Activated T-helper 17 cell treated with anti-CD3 and anti-CD28 coated beads, Interleukin-2, amount 50 U/mL, for 72 hours (primary cell): ENCODE measurements around the gene TCF12. TPM values are rescaled to one million over a fixed set of nuclear protein-coding genes. Genes with fewer than 3 reads are reported as not detected.

Source experiments
- ATAC-seq: fragments of 150-1000 bp; cut with Tn5 transposase; replicated peaks from 2 replicates; pipeline ENCODE4 v1.10.0; 2021; ENCODE audit warnings: mild to moderate bottlenecking, moderate library complexity
- H3K27ac Mint-ChIP-seq: one replicate; pipeline ENCODE4 v1.8.0; 2022; ENCODE audit warnings: mixed read lengths
- H3K27me3 Mint-ChIP-seq: one replicate; pipeline ENCODE4 v1.8.0; 2022; ENCODE audit warnings: mixed read lengths
- H3K36me3 Mint-ChIP-seq: one replicate; pipeline ENCODE4 v1.8.0; 2022; ENCODE audit warnings: low read depth, mild to moderate bottlenecking, mixed read lengths
- H3K4me1 Mint-ChIP-seq: one replicate; pipeline ENCODE4 v1.8.0; 2022; ENCODE audit warnings: mixed read lengths
- H3K4me3 Mint-ChIP-seq: one replicate; pipeline ENCODE4 v1.8.0; 2022; ENCODE audit warnings: mild to moderate bottlenecking, mixed read lengths
- H3K9me3 Mint-ChIP-seq: one replicate; pipeline ENCODE4 v1.8.0; 2022; ENCODE audit warnings: mixed read lengths
- total RNA-seq, 2 donors: library from RNA; stranded (reverse); gene quantifications; one replicate each; pipeline ENCODE4 v1.2.3, GENCODE V29; 2022

Gene TCF12
- total RNA-seq, 2 donors from 2014 or later = 48.3 to 74.2 TPM

DNA sequence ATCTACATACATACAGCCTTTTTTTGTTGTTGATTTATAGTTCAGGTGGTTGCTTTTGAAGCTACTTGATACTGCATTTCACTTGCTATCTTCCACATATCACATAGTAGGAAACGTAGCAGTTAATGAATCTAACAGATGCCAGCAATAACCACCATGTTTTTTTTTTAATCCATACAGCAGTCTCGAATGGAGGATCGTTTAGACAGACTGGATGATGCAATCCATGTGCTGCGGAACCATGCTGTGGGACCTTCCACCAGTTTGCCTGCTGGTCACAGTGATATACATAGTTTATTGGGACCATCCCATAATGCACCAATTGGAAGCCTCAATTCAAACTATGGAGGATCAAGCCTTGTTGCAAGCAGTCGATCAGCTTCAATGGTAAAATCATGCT, 334.6 kb downstream of the TCF12 start:
- H3K4me1 Mint-ChIP-seq = no peaks in the 10 kb centered on the region
- H3K4me3 Mint-ChIP-seq = no peak overlapping the region
- no peaks in the 10 kb centered on the region for H3K9me3 Mint-ChIP-seq
- H3K36me3 Mint-ChIP-seq = peaks cover 68% of the 10 kb centered on the region
- H3K27me3 Mint-ChIP-seq = no peaks in the 10 kb centered on the region
- ATAC-seq = no peak
- H3K27ac Mint-ChIP-seq = no peak overlapping the region

DNA sequence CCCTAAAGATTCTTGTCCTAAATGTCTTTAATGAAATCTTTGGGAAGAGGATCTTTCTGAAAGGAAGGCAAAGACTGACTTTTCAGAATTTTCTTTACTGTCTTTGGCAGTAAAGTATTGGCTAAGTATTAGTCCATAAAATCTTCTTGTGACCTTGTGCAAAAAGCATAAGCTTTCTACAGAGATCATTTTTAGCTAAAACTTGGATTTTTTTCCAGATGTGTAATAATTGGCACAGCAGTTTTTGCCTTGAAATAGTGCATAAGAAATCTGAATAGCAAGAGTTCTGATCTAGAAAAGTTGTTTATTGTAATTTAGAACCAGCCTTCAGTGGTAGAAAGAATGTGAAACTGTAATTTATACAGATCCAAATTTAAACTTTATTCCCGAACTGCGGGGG, 335.1 kb downstream of the TCF12 start:
- no peak for ATAC-seq
- Mint-ChIP-seq H3K9me3 (no peaks in the 10 kb centered on the region), H3K36me3 (peaks cover 68% of the 10 kb centered on the region), H3K4me1 (no peaks in the 10 kb centered on the region), H3K27me3 (no peaks in the 10 kb centered on the region), H3K4me3 (no peak overlapping the region), H3K27ac (no peak overlapping the region)

DNA sequence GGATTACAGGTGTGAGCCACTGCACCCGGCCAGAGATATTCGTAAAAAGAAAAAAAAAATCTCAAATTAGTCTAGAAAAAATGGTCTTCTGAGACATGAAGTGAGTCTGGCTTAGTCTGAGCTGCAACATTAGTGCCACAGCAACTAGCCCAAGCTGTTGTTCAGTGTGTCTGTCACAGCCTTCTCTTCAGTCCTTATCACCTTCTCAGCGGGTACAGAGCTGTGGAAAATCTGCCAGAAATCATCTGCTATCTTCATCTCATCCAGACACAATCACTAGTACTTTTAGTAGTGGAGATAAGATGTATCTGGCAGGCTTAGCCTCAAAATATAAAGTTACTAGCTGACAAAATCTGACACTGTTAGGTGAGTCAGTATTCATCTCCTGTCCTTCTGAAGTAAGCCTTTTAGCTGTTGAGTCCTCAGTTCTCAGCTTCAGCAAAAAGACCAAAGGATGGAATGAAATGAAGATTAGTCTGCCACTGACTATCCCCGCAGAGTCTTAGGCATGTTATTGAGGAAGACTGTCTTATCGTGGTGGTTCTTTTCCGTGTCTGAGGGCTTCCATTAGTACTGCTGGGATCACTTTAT, 337.4 kb downstream of the TCF12 start:
- no peaks in the 10 kb centered on the region for H3K9me3 Mint-ChIP-seq
- H3K27ac Mint-ChIP-seq = no peak overlapping the region
- peaks cover 62% of the 10 kb centered on the region for H3K36me3 Mint-ChIP-seq
- no peaks in the 10 kb centered on the region for H3K27me3 Mint-ChIP-seq
- no peaks in the 10 kb centered on the region for H3K4me1 Mint-ChIP-seq
- H3K4me3 Mint-ChIP-seq = no peak overlapping the region
- ATAC-seq = no peak

DNA sequence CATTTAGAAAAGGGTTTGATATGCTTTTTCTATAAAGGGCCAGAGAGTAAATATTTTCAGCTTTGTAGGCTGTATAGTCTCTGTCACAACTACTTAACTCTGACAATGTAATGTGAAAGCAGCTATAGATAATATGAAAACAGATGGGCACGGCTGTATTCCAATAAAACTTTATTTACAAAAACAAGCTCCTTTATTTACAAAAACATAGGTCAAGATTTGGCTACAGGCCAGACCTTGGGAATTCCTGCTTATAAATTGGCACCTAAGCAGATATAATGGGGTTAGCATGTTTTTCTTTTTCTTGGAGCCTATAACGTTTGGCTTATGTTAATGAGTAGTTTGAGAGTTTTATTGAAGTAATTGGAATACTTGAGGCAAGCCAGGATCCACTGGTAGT, 338.5 kb downstream of the TCF12 start:
- no peak for ATAC-seq
- peaks cover 55% of the 10 kb centered on the region for H3K36me3 Mint-ChIP-seq
- no peaks in the 10 kb centered on the region for H3K9me3 Mint-ChIP-seq
- no peaks in the 10 kb centered on the region for H3K4me1 Mint-ChIP-seq
- no peaks in the 10 kb centered on the region for H3K27me3 Mint-ChIP-seq
- no peak overlapping the region for H3K4me3 Mint-ChIP-seq
- H3K27ac Mint-ChIP-seq = no peak overlapping the region

DNA sequence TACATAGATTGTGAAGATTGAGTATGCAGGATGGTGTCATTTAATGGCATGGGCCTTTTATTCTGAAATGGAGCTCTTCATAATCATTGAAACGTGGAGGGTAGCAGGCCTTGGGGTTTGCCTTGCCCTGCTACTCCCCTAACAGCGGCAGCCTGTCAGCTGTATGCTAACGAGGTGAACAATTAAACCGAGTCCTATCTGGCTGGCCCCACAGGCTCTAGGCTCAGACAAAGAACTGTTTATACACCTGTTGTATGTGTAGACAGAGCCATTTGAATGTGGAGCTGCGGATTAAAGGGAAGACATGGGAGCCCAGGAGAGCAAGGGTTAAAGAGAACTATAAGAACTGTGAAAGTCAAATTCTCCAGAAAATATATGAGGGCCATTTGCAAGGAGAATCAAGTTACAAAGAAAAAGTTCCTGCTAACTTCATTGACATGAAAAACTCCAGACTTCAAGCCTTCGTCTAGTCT, 341.2 kb downstream of the TCF12 start:
- H3K27me3 Mint-ChIP-seq = no peaks in the 10 kb centered on the region
- no peaks in the 10 kb centered on the region for H3K9me3 Mint-ChIP-seq
- no peak for ATAC-seq
- H3K4me1 Mint-ChIP-seq = no peaks in the 10 kb centered on the region
- H3K36me3 Mint-ChIP-seq = peaks cover 52% of the 10 kb centered on the region
- no peak overlapping the region for H3K4me3 Mint-ChIP-seq
- no peak overlapping the region for H3K27ac Mint-ChIP-seq

DNA sequence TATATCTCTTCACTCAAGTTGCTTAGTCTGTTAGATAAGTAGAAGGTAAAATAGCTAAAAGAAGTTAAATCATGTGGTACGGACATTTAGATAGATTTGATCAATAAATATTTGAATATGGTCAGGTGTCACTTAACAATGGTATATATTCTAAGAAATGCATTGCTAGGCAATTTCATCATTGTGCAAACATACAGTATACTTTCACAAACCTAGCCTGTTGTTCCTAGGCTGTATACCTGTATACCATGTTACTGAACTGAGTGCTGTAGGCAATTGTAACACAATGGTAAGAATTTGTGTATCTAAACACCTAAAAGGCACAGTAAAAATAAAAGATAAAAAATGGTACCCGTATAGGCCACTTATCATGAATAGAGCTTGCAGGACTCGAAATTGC, 345.1 kb downstream of the TCF12 start:
- Mint-ChIP-seq H3K4me1 (no peaks in the 10 kb centered on the region), H3K27ac (no peak overlapping the region), H3K9me3 (no peaks in the 10 kb centered on the region), H3K27me3 (no peaks in the 10 kb centered on the region), H3K36me3 (peaks cover 42% of the 10 kb centered on the region), H3K4me3 (no peak overlapping the region)
- no peak for ATAC-seq

DNA sequence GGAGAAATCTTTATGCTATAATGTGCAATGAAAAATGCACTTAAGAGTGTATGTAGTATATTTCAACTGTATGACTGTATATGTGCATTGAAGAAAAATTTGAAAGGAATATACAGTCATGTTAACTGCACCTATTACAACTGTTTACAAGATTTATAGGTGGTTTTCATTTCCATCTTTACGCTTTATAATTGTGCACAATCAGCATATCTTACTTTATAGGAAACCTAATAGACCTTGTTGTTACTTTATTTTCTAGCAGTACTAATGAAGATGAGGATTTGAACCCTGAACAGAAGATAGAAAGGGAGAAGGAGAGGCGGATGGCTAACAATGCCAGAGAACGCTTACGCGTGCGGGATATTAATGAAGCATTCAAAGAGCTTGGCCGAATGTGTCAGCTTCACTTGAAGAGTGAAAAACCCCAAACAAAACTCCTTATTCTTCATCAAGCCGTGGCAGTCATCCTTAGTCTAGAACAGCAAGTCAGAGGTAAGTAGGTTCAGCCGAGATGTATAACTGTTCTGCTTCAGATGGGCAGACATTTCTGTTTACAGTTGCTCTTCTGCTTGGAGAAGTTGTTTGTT, 354.4 kb downstream of the TCF12 start:
- Mint-ChIP-seq H3K27ac (no peak overlapping the region), H3K4me1 (no peaks in the 10 kb centered on the region), H3K9me3 (no peaks in the 10 kb centered on the region), H3K27me3 (no peaks in the 10 kb centered on the region), H3K4me3 (no peak overlapping the region), H3K36me3 (peaks cover 77% of the 10 kb centered on the region)
- ATAC-seq = no peak

DNA sequence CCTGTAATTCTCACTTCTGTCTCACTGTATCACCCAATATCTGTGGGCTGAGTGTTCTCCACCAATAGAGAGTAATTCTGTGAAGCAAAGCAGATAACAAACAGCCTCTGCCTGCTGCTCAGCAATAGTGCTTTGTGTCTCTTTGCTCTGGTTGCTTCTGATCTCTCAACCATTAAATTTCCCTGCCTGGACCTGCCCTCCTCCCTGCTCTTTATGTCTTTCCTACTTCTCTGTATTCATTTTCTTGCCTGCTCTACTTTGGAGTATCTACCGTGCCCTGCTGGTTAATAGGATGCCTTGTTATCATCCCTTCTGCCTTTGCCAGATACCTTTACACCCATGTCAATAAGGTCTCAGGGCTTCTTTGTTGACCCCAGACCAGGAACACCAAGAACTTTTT, 355.0 kb downstream of the TCF12 start:
- H3K4me3 Mint-ChIP-seq = no peak overlapping the region
- H3K9me3 Mint-ChIP-seq = no peaks in the 10 kb centered on the region
- ATAC-seq = no peak
- peak overlapping the region; percentile 6 for H3K27ac Mint-ChIP-seq
- H3K36me3 Mint-ChIP-seq = peaks cover 82% of the 10 kb centered on the region
- no peaks in the 10 kb centered on the region for H3K27me3 Mint-ChIP-seq
- H3K4me1 Mint-ChIP-seq = no peaks in the 10 kb centered on the region

DNA sequence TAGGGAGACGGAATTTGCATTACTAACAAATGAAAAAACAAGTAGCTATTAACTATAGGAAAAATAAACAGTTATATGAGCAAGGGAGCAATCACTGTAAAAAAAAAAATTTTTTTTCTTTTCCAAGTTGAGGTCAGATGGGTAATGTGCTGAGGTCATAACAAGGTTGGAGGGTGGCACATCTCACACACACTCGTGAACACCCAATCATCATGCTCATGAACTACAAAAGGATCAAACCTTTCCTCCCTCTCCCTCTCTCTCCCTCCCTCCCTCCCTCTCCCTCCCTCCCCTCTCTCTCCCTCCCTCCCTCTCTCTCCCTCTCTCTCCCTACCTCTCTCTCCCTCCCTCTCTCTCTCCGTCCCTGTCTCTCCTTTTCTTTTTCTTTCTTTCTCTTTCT, 360.0 kb downstream of the TCF12 start:
- H3K4me1 Mint-ChIP-seq = peaks cover 4% of the 10 kb centered on the region
- H3K4me3 Mint-ChIP-seq = no peak overlapping the region
- H3K27ac Mint-ChIP-seq = peak overlapping the region; percentile 69
- H3K27me3 Mint-ChIP-seq = no peaks in the 10 kb centered on the region
- peaks cover 90% of the 10 kb centered on the region for H3K36me3 Mint-ChIP-seq
- no peaks in the 10 kb centered on the region for H3K9me3 Mint-ChIP-seq
- no peak for ATAC-seq

DNA sequence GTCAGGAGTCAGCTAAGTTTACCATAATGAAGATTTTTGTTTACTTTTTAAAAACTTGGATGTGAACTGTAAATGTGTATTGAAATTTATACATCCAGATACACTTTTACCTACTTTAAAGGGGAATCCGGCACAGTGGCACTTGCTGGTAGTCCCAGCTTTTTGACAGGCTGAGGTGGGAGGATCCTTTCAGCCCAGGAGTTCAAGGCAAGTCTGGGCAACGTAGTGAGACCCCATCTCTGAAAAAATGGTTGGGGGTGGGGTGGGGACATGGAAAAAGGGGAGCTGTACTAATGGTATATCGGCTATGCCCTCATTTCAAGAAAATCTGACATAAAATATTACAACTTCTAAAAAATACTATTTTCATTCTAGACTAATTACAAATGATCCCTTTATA, 362.0 kb downstream of the TCF12 start:
- peaks cover 87% of the 10 kb centered on the region for H3K36me3 Mint-ChIP-seq
- H3K4me3 Mint-ChIP-seq = no peak overlapping the region
- H3K9me3 Mint-ChIP-seq = no peaks in the 10 kb centered on the region
- H3K27ac Mint-ChIP-seq = no peak overlapping the region
- ATAC-seq = no peak
- peaks cover 4% of the 10 kb centered on the region for H3K4me1 Mint-ChIP-seq
- H3K27me3 Mint-ChIP-seq = no peaks in the 10 kb centered on the region

DNA sequence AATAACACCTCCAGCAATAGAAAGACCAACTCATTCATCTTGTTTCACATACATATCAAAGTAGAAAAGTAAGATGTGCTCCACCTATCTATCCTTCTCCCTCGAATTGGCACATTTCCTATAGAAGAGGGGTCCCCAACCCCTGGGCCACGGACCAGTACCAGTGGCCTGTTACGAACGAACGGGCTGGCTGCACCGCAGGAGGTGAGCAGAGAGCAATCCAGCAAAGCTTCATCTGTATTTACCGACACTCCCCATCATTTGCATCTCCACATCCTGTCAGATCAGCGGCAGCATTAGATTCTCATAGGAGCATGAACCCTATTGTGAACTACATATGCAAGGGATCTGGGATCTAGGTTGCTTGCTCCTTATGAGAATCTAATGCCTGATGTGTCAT, 362.9 kb downstream of the TCF12 start:
- H3K9me3 Mint-ChIP-seq = no peaks in the 10 kb centered on the region
- no peak for ATAC-seq
- no peak overlapping the region for H3K4me3 Mint-ChIP-seq
- H3K27me3 Mint-ChIP-seq = no peaks in the 10 kb centered on the region
- H3K27ac Mint-ChIP-seq = peak overlapping the region; percentile 25
- peaks cover 4% of the 10 kb centered on the region for H3K4me1 Mint-ChIP-seq
- peaks cover 87% of the 10 kb centered on the region for H3K36me3 Mint-ChIP-seq

DNA sequence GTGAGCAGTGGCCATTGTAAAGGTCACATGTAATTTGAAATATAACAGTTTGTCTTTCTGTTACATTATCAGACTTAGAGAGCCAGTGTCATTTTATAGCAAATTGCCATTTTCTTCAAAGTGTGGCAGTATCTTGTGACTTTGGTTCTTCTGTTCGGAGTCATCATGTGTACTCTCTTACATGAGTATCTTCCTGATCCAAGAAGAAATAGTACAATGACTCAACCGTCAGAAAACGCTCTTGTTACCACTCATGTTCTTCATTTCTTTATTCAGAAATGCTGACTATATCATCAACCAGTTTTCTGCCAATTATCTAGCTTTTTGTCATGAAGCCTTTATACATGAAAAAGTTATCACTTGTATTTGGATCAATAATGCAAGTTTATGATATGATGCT, 364.2 kb downstream of the TCF12 start:
- peaks cover 94% of the 10 kb centered on the region for H3K36me3 Mint-ChIP-seq
- no peaks in the 10 kb centered on the region for H3K9me3 Mint-ChIP-seq
- peaks cover 4% of the 10 kb centered on the region for H3K4me1 Mint-ChIP-seq
- H3K27ac Mint-ChIP-seq = peak overlapping the region; percentile 26
- no peaks in the 10 kb centered on the region for H3K27me3 Mint-ChIP-seq
- H3K4me3 Mint-ChIP-seq = no peak overlapping the region
- no peak for ATAC-seq

DNA sequence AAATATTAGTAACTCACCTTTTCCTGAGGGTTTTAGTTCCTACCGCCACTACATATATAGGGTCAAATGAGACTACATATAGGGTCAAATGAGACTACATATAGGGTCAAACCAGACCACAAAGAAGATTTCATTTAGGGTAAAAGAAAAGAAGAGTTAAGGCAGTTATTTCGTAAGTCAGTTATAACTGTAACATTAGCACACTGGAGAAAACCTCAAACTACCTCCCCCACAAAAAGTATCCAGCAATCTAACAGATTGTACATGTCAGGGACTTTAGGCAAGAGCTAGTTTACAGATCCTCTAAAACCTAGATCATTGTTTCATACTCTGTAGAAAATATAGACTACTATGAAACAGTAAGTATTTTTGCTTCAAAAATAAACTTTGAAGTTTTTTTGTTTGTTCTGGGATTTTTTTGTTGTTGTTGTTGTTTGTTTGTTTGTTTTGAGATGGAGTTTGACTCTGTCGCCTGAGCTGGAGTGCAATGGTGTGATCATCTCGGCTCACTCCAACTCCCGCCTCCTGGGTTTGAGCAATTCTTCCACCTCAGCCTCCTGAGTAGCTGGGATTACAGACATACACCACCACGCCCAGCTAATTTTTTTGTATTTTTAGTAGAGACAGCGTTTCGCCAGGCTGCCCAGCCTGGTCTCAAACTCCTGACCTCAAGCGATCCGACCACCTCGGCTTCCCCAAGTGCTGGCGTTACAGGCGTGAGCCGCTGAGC, 365.5 kb downstream of the TCF12 start:
- H3K27me3 Mint-ChIP-seq = no peaks in the 10 kb centered on the region
- H3K36me3 Mint-ChIP-seq = peaks cover 95% of the 10 kb centered on the region
- H3K27ac Mint-ChIP-seq = no peak overlapping the region
- no peaks in the 10 kb centered on the region for H3K9me3 Mint-ChIP-seq
- H3K4me1 Mint-ChIP-seq = peaks cover 4% of the 10 kb centered on the region
- no peak overlapping the region for H3K4me3 Mint-ChIP-seq
- ATAC-seq = no peak

DNA sequence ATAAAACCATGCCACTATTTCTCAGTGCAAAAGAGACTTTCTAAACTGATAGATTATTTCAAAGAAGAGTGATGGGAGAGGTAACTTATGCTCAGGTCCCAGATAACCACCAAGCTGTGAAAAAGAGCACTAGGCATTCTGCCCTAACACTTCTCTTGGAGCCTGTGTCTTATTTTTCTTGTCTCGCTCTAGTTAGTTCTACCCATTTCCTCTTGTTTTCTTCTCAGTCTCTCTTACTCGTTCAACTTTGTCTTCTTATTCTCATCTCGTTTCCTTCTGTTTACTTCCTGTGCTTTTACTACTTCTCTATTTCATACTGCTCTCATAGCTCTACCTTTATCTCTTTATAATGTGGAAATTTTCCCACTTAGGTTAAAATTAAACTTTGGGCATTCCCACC, 366.1 kb downstream of the TCF12 start:
- ATAC-seq = no peak
- H3K36me3 Mint-ChIP-seq = peaks cover 95% of the 10 kb centered on the region
- no peak overlapping the region for H3K27ac Mint-ChIP-seq
- H3K4me1 Mint-ChIP-seq = peaks cover 4% of the 10 kb centered on the region
- no peaks in the 10 kb centered on the region for H3K27me3 Mint-ChIP-seq
- no peaks in the 10 kb centered on the region for H3K9me3 Mint-ChIP-seq
- no peak overlapping the region for H3K4me3 Mint-ChIP-seq

DNA sequence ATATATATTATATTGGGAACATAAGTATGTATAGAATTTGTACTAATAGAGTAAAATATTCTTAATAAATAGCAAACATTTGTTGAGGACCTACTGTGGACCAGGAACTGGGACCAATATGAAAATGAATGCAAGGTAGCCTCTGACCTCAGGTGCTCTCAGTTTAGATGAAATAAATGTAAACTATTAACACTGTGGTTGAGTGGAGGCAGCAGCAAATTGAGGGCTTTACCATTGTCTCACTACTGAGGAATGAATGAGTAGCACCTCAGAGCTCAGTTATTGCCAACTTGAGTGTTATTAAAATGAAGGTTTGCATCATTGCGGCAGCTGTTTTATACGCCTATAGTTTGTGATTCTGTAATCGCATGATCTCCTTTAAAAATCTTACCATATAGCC, 366.9 kb downstream of the TCF12 start:
- peaks cover 93% of the 10 kb centered on the region for H3K36me3 Mint-ChIP-seq
- no peak for ATAC-seq
- H3K4me1 Mint-ChIP-seq = peaks cover 4% of the 10 kb centered on the region
- no peak overlapping the region for H3K27ac Mint-ChIP-seq
- no peak overlapping the region for H3K4me3 Mint-ChIP-seq
- H3K27me3 Mint-ChIP-seq = no peaks in the 10 kb centered on the region
- no peaks in the 10 kb centered on the region for H3K9me3 Mint-ChIP-seq
